Esophagus muscularis mucosa (tissue), 4 donors: ENCODE results near the gene MYH3. TPM values are rescaled to one million over a fixed set of nuclear protein-coding genes. Genes with fewer than 3 reads are reported as not detected.

Experiments
- DNase-seq: peaks from one replicate; pipeline ENCODE4 v3.0.0-alpha.2; 2017; ENCODE audit errors: extremely low spot score
- H3K27ac ChIP-seq, 4 donors: fragments of 200-600 bp; sonication (generic); replicated peaks in 1 of 4; 1 replicate in 3 of 4; 2 replicates in 1 of 4; pipeline ENCODE4 v1.5.1; 2016 to 2019; ENCODE audit warnings: mild to moderate bottlenecking in 1 of 4
- H3K27me3 ChIP-seq, 4 donors: fragments of 200-600 bp; sonication (generic); one replicate each; pipeline versions ENCODE4 v1.5.1 to v1.6.0; 2016 to 2019
- H3K36me3 ChIP-seq, 4 donors: fragments of 200-600 bp; sonication (generic); one replicate each; pipeline ENCODE4 v1.5.1; 2016 to 2019
- H3K4me1 ChIP-seq, 4 donors: fragments of 200-600 bp; sonication (generic); one replicate each; pipeline ENCODE4 v1.5.1; 2016 to 2019
- H3K4me3 ChIP-seq, 4 donors: fragments of 200-600 bp; sonication (generic); 1 replicate in 2 of 4; 2 replicates in 2 of 4; pipeline ENCODE4 v1.5.1; 2016 to 2019; ENCODE audit warnings: mild to moderate bottlenecking in 4 of 4, moderate library complexity in 1 of 4
- H3K9me3 ChIP-seq, 4 donors: fragments of 200-600 bp; sonication (generic); 1 replicate in 3 of 4; 2 replicates in 1 of 4; pipeline ENCODE4 v1.5.1; 2016 to 2019
- CTCF ChIP-seq, 3 experiments: fragments of 200-600 bp in 2 of 3; fragments of 450-650 bp in 1 of 3; sonication (generic) in 2 of 3; IDR thresholded peaks; one replicate each; pipeline ENCODE4 v1.5.1; 2017 to 2019; ENCODE audit warnings: antibody characterized with exemption in 3 of 3, mild to moderate bottlenecking in 2 of 3, moderate library complexity in 1 of 3
- EP300 ChIP-seq: sonication (generic); formaldehyde crosslinking; IDR thresholded peaks from one replicate; pipeline ENCODE4 v1.6.1; 2017; ENCODE audit warnings: antibody characterized with exemption
- POLR2A ChIP-seq: fragments of 450-650 bp; IDR thresholded peaks from one replicate; pipeline ENCODE4 v1.6.1; 2017; ENCODE audit warnings: antibody characterized with exemption, moderate library complexity, mild to moderate bottlenecking, low read depth
- POLR2AphosphoS5 ChIP-seq, 2 donors: sonication (generic); formaldehyde crosslinking; IDR thresholded peaks; one replicate each; pipeline ENCODE4 v1.6.1; 2017; ENCODE audit warnings: antibody characterized with exemption in 2 of 2
- WGBS: methylation state at CpG from one replicate; pipeline ENCODE4 v1.1.5; 2018; 5-methylcytosine and 5-hydroxymethylcytosine counted together
- intact Hi-C: fragments of 100-400 bp; cut with DNase I; formaldehyde crosslinking; loops from one replicate; pipeline ENCODE4 v1.15.1; 2023
- total RNA-seq, 4 donors: library from RNA; depleted of rRNA; stranded (reverse); fragments of >200 nt; gene quantifications; one replicate each; pipeline versions ENCODE4 v1.1.0 to v1.2.1, GENCODE V29; 2016

The MYH3 gene
- total RNA-seq, 4 donors from 2014 or later = 0.83 to 2.4 (median 1.6) TPM

DNA sequence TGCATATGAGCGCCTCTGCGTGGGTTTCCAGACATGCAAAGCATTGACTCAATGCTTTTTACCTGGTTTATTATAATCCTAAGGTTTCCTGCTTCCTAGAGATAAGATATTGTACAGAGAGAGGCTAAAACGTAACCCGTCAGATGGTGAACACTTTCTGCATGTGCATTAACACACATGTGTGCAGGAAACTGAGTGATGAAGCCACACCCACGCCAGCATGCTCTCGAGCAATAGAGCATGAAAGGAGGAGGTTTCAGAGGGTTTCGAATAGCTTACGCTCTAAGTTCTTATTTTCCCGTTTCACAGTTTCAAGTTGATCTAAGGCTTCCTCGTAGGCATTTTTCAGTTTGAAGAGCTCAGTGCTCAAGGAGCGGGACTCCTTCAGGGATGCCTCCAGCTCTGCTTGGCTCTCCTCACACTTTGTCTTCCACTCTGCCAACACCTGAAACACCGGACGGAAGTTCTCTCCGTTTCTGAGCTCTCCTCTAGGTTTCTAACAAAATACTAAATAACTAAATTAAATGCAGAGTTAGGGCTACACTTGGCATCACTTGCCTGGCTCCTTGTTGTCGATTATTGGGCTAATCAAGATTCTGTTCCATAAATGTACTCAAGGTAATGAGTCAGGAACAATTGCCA is 23.2 kb downstream of the MYH3 start:
- intact Hi-C loops = no loop called here
- no peak for DNase-seq
- no peaks in the 10 kb centered on the region for H3K9me3 ChIP-seq
- H3K4me1 ChIP-seq = no peaks in the 10 kb centered on the region
- H3K27ac ChIP-seq = no peak overlapping the region
- no peaks in the 10 kb centered on the region for H3K27me3 ChIP-seq
- no peak overlapping the region for H3K4me3 ChIP-seq
- 94% methylated on average over 15 of the region's 15 CpGs for WGBS
- H3K36me3 ChIP-seq = peaks cover 16 to 81% (median 30%) of the 10 kb centered on the region in 4 donors
- TF ChIP-seq EP300 (no peak), CTCF (IDR thresholded peaks at IDR 0.05) (no peak), POLR2A (no peak)

DNA sequence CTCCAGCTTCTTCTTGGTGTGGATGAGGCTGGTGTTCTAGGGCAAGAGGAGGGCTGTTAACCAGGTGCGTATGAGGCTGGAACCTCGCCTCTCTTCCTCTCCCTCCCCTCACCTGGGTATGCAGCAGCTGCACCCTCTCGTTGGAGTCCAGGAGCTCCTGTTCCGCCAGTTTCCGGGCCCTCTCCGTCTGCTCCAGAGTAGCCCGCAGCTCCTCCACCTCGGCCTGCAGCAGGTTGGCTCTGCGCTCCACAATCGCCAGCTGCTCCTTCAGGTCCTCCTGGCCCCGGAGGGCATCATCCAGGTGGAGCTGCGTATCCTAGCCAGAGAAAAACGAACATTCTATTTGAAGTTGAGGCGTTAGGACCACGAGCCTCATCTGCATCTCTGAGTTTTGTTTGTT is 25.4 kb downstream of the MYH3 start:
- H3K4me1 ChIP-seq = no peaks in the 10 kb centered on the region
- no peaks in the 10 kb centered on the region for H3K27me3 ChIP-seq
- H3K36me3 ChIP-seq = peaks cover 4 to 67% (median 22%) of the 10 kb centered on the region in 4 donors
- no peak for DNase-seq
- no peaks in the 10 kb centered on the region for H3K9me3 ChIP-seq
- intact Hi-C loops = no loop called here
- no peak for TF ChIP-seq POLR2A
- no peak for TF ChIP-seq EP300
- no peak for TF ChIP-seq POLR2AphosphoS5 (IDR thresholded peaks at IDR 0.05)
- TF ChIP-seq CTCF (IDR thresholded peaks at IDR 0.05) = no peak
- H3K4me3 ChIP-seq = no peak overlapping the region
- no peak overlapping the region for H3K27ac ChIP-seq
- 90% methylated on average over 15 of the region's 15 CpGs for WGBS

DNA sequence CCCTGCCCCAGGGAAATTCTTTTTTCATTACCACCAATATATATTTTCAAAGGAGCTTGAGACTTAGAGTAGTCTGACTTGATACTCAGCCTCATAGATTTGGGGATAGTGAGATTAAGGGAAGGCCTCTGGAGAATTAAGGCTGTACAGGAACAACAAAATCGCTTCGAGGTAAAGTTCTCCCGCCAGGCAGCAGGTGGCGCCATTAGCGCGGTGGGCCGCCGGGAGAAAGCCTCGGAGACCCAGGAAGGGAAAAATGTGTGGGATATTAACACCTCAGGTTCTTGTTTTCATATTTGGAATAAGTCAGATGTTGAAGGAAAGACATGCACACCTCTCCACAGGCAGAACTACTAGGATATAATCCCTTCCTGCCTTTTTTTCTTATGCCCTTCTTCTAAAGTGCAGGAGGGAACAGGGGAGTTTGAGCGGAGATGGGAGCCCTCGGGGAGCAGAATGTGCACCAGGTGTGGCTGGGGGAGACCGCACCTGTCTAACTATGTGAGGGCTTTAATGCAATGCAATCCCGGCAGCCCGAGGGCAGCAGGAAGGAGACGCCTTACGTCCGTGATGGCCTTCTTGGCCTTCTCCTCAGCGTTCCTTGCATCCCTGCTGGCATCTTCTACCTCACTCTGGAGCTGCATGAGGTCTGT is 25.9 kb downstream of the MYH3 start:
- intact Hi-C loops = no loop called here
- no peak overlapping the region for H3K27ac ChIP-seq
- WGBS = 47% methylated on average over 18 of the region's 18 CpGs
- no peaks in the 10 kb centered on the region for H3K4me1 ChIP-seq
- TF ChIP-seq CTCF (IDR thresholded peaks at IDR 0.05) = peak; percentile 53 to 84 (median 62)
- TF ChIP-seq POLR2AphosphoS5 (IDR thresholded peaks at IDR 0.05) = no peak
- H3K4me3 ChIP-seq = no peak overlapping the region
- no peak for DNase-seq
- no peaks in the 10 kb centered on the region for H3K9me3 ChIP-seq
- H3K27me3 ChIP-seq = no peaks in the 10 kb centered on the region
- H3K36me3 ChIP-seq = peaks cover 4 to 67% (median 20%) of the 10 kb centered on the region in 4 donors

GRCh38 chr17:10629706-10630105 is 27.4 kb downstream of the MYH3 start:
- Histone ChIP-seq H3K27ac (no peak overlapping the region), H3K4me3 (no peak overlapping the region), H3K27me3 (no peaks in the 10 kb centered on the region), H3K4me1 (no peaks in the 10 kb centered on the region), H3K36me3 (peaks cover 4 to 55% (median 15%) of the 10 kb centered on the region in 4 donors), H3K9me3 (no peaks in the 10 kb centered on the region)
- intact Hi-C loops = no loop called here
- no peak for TF ChIP-seq POLR2AphosphoS5 (IDR thresholded peaks at IDR 0.05)
- TF ChIP-seq CTCF (IDR thresholded peaks at IDR 0.05) = no peak
- TF ChIP-seq EP300 = no peak
- TF ChIP-seq POLR2A = no peak
- WGBS = 93% methylated on average over 12 of the region's 12 CpGs
- DNase-seq = no peak
